Measurements from ENCODE around the gene GNB1L. TPM values are rescaled to one million over a fixed set of nuclear protein-coding genes. Genes with fewer than 3 reads are reported as not detected.

Gene GNB1L
- total and polyA plus RNA-seq, 2 experiments from 2014 or later: 3.5 to 5.5 TPM

GRCh38 chr22:19800306-19800705 is 54.4 kb downstream of the GNB1L start:
- Histone ChIP-seq H3K9me3 (ENCODE audit: low read depth) (no peaks in the 10 kb centered on the region), H3K27me3 (no peaks in the 10 kb centered on the region), H3K27ac (no peak overlapping the region), H3K4me1 (ENCODE audit: low read depth) (no peaks in the 10 kb centered on the region), H3K36me3 (no peaks in the 10 kb centered on the region), H3K4me3 (no peak overlapping the region)
- TF ChIP-seq, protein P1, sequence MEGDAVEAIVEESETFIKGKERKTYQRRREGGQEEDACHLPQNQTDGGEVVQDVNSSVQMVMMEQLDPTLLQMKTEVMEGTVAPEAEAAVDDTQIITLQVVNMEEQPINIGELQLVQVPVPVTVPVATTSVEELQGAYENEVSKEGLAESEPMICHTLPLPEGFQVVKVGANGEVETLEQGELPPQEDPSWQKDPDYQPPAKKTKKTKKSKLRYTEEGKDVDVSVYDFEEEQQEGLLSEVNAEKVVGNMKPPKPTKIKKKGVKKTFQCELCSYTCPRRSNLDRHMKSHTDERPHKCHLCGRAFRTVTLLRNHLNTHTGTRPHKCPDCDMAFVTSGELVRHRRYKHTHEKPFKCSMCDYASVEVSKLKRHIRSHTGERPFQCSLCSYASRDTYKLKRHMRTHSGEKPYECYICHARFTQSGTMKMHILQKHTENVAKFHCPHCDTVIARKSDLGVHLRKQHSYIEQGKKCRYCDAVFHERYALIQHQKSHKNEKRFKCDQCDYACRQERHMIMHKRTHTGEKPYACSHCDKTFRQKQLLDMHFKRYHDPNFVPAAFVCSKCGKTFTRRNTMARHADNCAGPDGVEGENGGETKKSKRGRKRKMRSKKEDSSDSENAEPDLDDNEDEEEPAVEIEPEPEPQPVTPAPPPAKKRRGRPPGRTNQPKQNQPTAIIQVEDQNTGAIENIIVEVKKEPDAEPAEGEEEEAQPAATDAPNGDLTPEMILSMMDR (IDR thresholded peaks at IDR 0.05; ENCODE audit: low read depth, low read length): no peak
- no peak for DNase-seq (ENCODE audit: low read depth in 1 of 2, low spot score in 1 of 2)

DNA sequence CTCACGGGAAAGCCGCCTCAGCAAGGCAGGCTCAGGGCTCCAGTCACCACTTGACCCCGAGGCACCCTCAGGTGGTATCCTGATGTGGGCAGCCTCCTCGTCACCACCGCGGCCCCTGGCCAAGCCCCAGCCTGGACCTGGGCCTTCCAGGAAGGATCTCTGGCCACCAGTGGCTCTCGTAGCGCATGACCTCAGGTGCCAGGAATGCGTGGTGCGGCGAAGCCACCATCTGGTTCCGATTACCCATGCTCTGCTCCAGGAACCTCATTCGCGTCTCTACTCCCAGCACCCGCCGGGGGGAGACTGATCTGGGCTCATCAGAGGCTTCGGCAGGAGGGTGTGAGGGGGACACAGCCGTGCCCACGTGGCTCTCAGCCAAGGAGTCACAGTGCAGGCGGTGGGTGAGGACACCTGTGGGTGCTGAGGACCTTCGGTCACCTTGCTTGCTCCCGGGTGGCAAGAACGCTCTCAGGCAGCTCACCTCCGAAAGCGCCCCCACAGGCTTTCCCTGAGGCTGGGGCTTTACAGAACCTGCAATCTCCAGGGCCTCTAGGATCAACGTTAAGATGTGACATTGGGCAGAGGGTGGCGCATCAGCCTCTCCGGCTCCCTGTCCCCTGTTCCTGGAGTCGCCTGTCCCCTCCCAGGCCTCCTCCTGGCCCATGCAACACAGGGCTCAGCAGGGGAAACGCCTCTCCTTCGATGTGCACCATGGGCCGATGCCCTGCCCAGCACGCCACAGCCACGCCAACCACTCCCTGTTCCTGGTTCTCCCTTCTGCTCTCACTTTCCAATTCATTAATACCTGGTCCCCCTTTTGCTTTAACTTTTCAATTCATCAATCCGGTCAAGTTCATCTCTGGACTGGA is 55.1 kb downstream of the GNB1L start:
- Histone ChIP-seq H3K4me3 (no peak overlapping the region), H3K27ac (no peak overlapping the region), H3K4me1 (ENCODE audit: low read depth) (no peaks in the 10 kb centered on the region), H3K27me3 (no peaks in the 10 kb centered on the region), H3K9me3 (ENCODE audit: low read depth) (no peaks in the 10 kb centered on the region), H3K36me3 (no peaks in the 10 kb centered on the region)
- peak in 1 of 2 donors; percentile 86 for DNase-seq (ENCODE audit: low read depth in 1 of 2, low spot score in 1 of 2)
- TF ChIP-seq, protein P1 (IDR thresholded peaks at IDR 0.05; ENCODE audit: low read depth, low read length): peak; percentile 30

DNA sequence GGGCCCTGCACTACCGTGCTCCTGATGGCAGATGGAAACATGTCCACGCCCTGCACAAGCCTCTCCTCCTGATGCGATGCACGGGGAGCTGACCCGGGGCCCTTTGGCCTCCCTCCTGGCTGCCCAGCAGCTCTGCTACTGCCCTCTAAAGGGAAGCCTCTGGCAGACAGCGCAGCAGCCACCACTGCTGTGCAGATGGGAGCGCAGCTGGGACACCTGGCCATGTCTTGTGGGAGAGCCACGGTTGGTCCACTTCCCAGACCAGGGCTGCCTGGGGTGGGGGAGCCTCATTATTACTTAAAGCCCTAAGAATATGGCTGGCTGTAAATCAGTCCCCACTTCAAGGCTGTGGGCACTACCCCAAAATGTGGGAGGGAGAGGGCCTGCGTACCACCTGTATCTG is 55.8 kb downstream of the GNB1L start:
- H3K27me3 ChIP-seq: no peaks in the 10 kb centered on the region
- no peak for DNase-seq (ENCODE audit: low read depth in 1 of 2, low spot score in 1 of 2)
- TF ChIP-seq, protein P1 (IDR thresholded peaks at IDR 0.05; ENCODE audit: low read depth, low read length): no peak
- no peak overlapping the region for H3K4me3 ChIP-seq
- H3K27ac ChIP-seq: no peak overlapping the region
- no peaks in the 10 kb centered on the region for H3K4me1 ChIP-seq (ENCODE audit: low read depth)
- H3K36me3 ChIP-seq: no peaks in the 10 kb centered on the region
- no peaks in the 10 kb centered on the region for H3K9me3 ChIP-seq (ENCODE audit: low read depth)

GRCh38 chr22:19798003-19798665 is 56.5 kb downstream of the GNB1L start:
- no peaks in the 10 kb centered on the region for H3K27me3 ChIP-seq
- H3K27ac ChIP-seq: no peak overlapping the region
- no peak overlapping the region for H3K4me3 ChIP-seq
- DNase-seq (ENCODE audit: low read depth in 1 of 2, low spot score in 1 of 2): no peak
- H3K4me1 ChIP-seq (ENCODE audit: low read depth): no peaks in the 10 kb centered on the region
- H3K36me3 ChIP-seq: no peaks in the 10 kb centered on the region
- TF ChIP-seq, protein P1 (IDR thresholded peaks at IDR 0.05; ENCODE audit: low read depth, low read length): no peak
- H3K9me3 ChIP-seq (ENCODE audit: low read depth): no peaks in the 10 kb centered on the region

GRCh38 chr22:19797086-19798002 is 57.3 kb downstream of the GNB1L start:
- Histone ChIP-seq H3K9me3 (ENCODE audit: low read depth) (no peaks in the 10 kb centered on the region), H3K27me3 (no peaks in the 10 kb centered on the region), H3K36me3 (no peaks in the 10 kb centered on the region), H3K27ac (no peak overlapping the region), H3K4me1 (ENCODE audit: low read depth) (no peaks in the 10 kb centered on the region), H3K4me3 (no peak overlapping the region)
- TF ChIP-seq, protein P1 (IDR thresholded peaks at IDR 0.05; ENCODE audit: low read depth, low read length): no peak
- no peak for DNase-seq (ENCODE audit: low read depth in 1 of 2, low spot score in 1 of 2)
